Transverse colon (tissue), 4 donors: ENCODE data around the gene ANKRD10. TPM values are rescaled to one million over a fixed set of nuclear protein-coding genes. Genes with fewer than 3 reads are reported as not detected.
"Not testable (repeated sequence)": the region's sequence is repeated elsewhere in the genome, so short reads cannot be mapped to it uniquely, and the experiment has no call there.

Experiments used
- DNase-seq: peaks from one replicate; pipeline ENCODE4 v3.0.0-alpha.2; 2019
- H3K27ac ChIP-seq, 4 donors: fragments of 200-600 bp; sonication (generic); 2 replicates each; pipeline ENCODE4 v1.5.1; 2016 to 2018; ENCODE audit warnings: inconsistent platforms in 4 of 4
- H3K27me3 ChIP-seq: fragments of 200-600 bp; sonication (generic); 2 replicates; pipeline ENCODE4 v1.5.1; 2017; ENCODE audit warnings: inconsistent platforms
- H3K36me3 ChIP-seq, 4 donors: fragments of 200-600 bp; sonication (generic); 2 replicates each; pipeline ENCODE4 v1.5.1; 2017 to 2019; ENCODE audit warnings: inconsistent platforms in 4 of 4
- H3K4me1 ChIP-seq, 4 donors: fragments of 200-600 bp; sonication (generic); 2 replicates each; pipeline ENCODE4 v1.5.1; 2017 to 2020; ENCODE audit warnings: inconsistent platforms in 4 of 4
- H3K4me3 ChIP-seq, 4 donors: fragments of 200-600 bp; sonication (generic); 1 replicate in 1 of 4; 2 replicates in 3 of 4; pipeline versions ENCODE4 v1.5.1 to v1.6.1; 2017 to 2019; ENCODE audit warnings: inconsistent platforms in 4 of 4
- H3K9me3 ChIP-seq, 2 donors: fragments of 200-600 bp; sonication (generic); 2 replicates each; pipeline ENCODE4 v1.5.1; 2017 to 2019; ENCODE audit warnings: inconsistent platforms in 2 of 2
- CTCF ChIP-seq, 5 experiments: fragments of 200-600 bp in 3 of 5; fragments of 450-650 bp in 2 of 5; sonication (generic) in 3 of 5; IDR thresholded peaks; 1 replicate in 2 of 5; 2 replicates in 3 of 5; pipeline ENCODE4 v1.5.1; 2016 to 2017; ENCODE audit warnings: antibody characterized with exemption in 5 of 5, inconsistent platforms in 3 of 5, mild to moderate bottlenecking in 2 of 5, moderate library complexity in 1 of 5
- EP300 ChIP-seq: sonication (generic); formaldehyde crosslinking; IDR thresholded peaks from one replicate; pipeline ENCODE4 v1.6.1; 2017; ENCODE audit warnings: antibody characterized with exemption, low read depth
- POLR2A ChIP-seq: fragments of 450-650 bp; IDR thresholded peaks from one replicate; pipeline ENCODE4 v1.6.1; 2016; ENCODE audit warnings: antibody characterized with exemption, mild to moderate bottlenecking, moderate library complexity
- POLR2AphosphoS5 ChIP-seq, 3 donors: sonication (generic); formaldehyde crosslinking; IDR thresholded peaks; one replicate each; pipeline ENCODE4 v1.6.1; 2016; ENCODE audit warnings: antibody characterized with exemption in 3 of 3
- WGBS, 2 donors: methylation state at CpG; one replicate each; pipeline ENCODE4 v1.1.5; 2018; ENCODE audit warnings: low coverage in 1 of 2; 5-methylcytosine and 5-hydroxymethylcytosine counted together
- in situ Hi-C, 4 donors: fragments of 200-750 bp; cut with MboI; loops; one replicate each; pipeline versions ENCODE4 v1.15.0 to v1.15.1; 2017; ENCODE audit warnings: low sequenced_read_pairs in 3 of 4, low pct_ligation_motif_present in 1 of 4, low pct_unique_long_range_greater_than_20kb in 1 of 4
- intact Hi-C: fragments of 100-400 bp; cut with DNase I; formaldehyde crosslinking; loops from one replicate; pipeline ENCODE4 v1.15.1; 2023; ENCODE audit warnings: low total_unique reads
- total RNA-seq, 4 donors: library from RNA; depleted of rRNA; stranded (reverse); fragments of >200 nt; gene quantifications; one replicate each; pipeline ENCODE4 v1.1.0, GENCODE V29; 2016

ANKRD10 gene
- total RNA-seq, 4 donors from 2014 or later: 124 to 286 (median 188) TPM

- no peaks in the 10 kb centered on the region for H3K4me1 ChIP-seq
- TF ChIP-seq POLR2A: no peak
- no peak for TF ChIP-seq EP300
- 68 to 81% methylated on average over 3 of the region's 3 CpGs for WGBS, 2 donors
Measured at GRCh38 chr13:110845520-110845919, 69.3 kb downstream of the ANKRD10 start.

GRCh38 chr13:110841846-110842245 lies 73.0 kb downstream of the ANKRD10 start:
- H3K27ac ChIP-seq: no peak overlapping the region
- intact Hi-C loops: no loop called here

More at GRCh38 chr13:110845520-110845919, 69.3 kb downstream of the ANKRD10 start:
- in situ Hi-C loops (no loop called here), intact Hi-C loops (no loop called here)
- H3K27me3 ChIP-seq: peaks cover 14% of the 10 kb centered on the region
- no peak for DNase-seq
- H3K27ac ChIP-seq: no peak overlapping the region
- H3K36me3 ChIP-seq: no peaks in the 10 kb centered on the region
- H3K4me3 ChIP-seq: no peak overlapping the region
- no peaks in the 10 kb centered on the region for H3K9me3 ChIP-seq

GRCh38 chr13:110841406-110841805 lies 73.5 kb downstream of the ANKRD10 start:
- Histone ChIP-seq H3K27me3 (peaks cover 11% of the 10 kb centered on the region), H3K27ac (no peak overlapping the region), H3K36me3 (no peaks in the 10 kb centered on the region), H3K4me3 (no peak overlapping the region), H3K4me1 (no peaks in the 10 kb centered on the region), H3K9me3 (no peaks in the 10 kb centered on the region)
- DNase-seq: no peak
- TF ChIP-seq CTCF (IDR thresholded peaks at IDR 0.05): no peak
- TF ChIP-seq POLR2A: no peak
- TF ChIP-seq POLR2AphosphoS5 (IDR thresholded peaks at IDR 0.05): no peak
- no peak for TF ChIP-seq EP300
- in situ Hi-C loops: no loop called here
- 80 to 85% methylated on average over 1 to 2 of the region's 2 CpGs for WGBS, 2 donors
- intact Hi-C loops: no loop called here

More at GRCh38 chr13:110841846-110842245, 73.0 kb downstream of the ANKRD10 start:
- Histone ChIP-seq H3K4me1 (no peaks in the 10 kb centered on the region), H3K4me3 (no peak overlapping the region), H3K36me3 (no peaks in the 10 kb centered on the region), H3K27me3 (peaks cover 14% of the 10 kb centered on the region), H3K9me3 (no peaks in the 10 kb centered on the region)
- no peak for DNase-seq
- in situ Hi-C loops: no loop called here
- no peak for TF ChIP-seq POLR2A
- TF ChIP-seq POLR2AphosphoS5 (IDR thresholded peaks at IDR 0.05): no peak
- WGBS, 2 donors: 68% methylated on average over 3 of the region's 3 CpGs; no CpG with 5 or more reads in 1 of the 2 donors

- Histone ChIP-seq H3K27me3 (peaks cover 3% of the 10 kb centered on the region), H3K4me3 (no peak overlapping the region), H3K9me3 (no peaks in the 10 kb centered on the region), H3K36me3 (no peaks in the 10 kb centered on the region), H3K27ac (no peak overlapping the region), H3K4me1 (no peaks in the 10 kb centered on the region)
- no peak for DNase-seq
- no peak for TF ChIP-seq POLR2AphosphoS5 (IDR thresholded peaks at IDR 0.05)
- no peak for TF ChIP-seq POLR2A
- no peak for TF ChIP-seq EP300
- no peak for TF ChIP-seq CTCF (IDR thresholded peaks at IDR 0.05)
- in situ Hi-C loops: no loop called here
- intact Hi-C loops: no loop called here
- WGBS, 2 donors: 83 to 91% methylated on average over 2 to 3 of the region's 4 CpGs
Measured at GRCh38 chr13:110838867-110839538, 75.9 kb downstream of the ANKRD10 start.

GRCh38 chr13:110838116-110838515 lies 76.8 kb downstream of the ANKRD10 start:
- WGBS, 2 donors: 77 to 87% methylated on average over 8 of the region's 8 CpGs
- TF ChIP-seq EP300 (no peak), POLR2A (no peak), CTCF (IDR thresholded peaks at IDR 0.05) (no peak), POLR2AphosphoS5 (IDR thresholded peaks at IDR 0.05) (no peak)
- Histone ChIP-seq H3K4me3 (no peak overlapping the region), H3K9me3 (no peaks in the 10 kb centered on the region), H3K4me1 (no peaks in the 10 kb centered on the region), H3K36me3 (no peaks in the 10 kb centered on the region), H3K27ac (no peak overlapping the region), H3K27me3 (no peaks in the 10 kb centered on the region)
- intact Hi-C loops (no loop called here), in situ Hi-C loops (no loop called here)
- no peak for DNase-seq

GRCh38 chr13:110837397-110838061 lies 77.3 kb downstream of the ANKRD10 start:
- WGBS, 2 donors: 37 to 60% methylated on average over 2 to 5 of the region's 5 CpGs
- H3K9me3 ChIP-seq, H3K27ac ChIP-seq, H3K4me1 ChIP-seq, H3K4me3 ChIP-seq, DNase-seq, H3K27me3 ChIP-seq, intact Hi-C loops, H3K36me3 ChIP-seq, in situ Hi-C loops: not testable (repeated sequence)
